ENCODE measurements around the gene PLXNA4.

DNA sequence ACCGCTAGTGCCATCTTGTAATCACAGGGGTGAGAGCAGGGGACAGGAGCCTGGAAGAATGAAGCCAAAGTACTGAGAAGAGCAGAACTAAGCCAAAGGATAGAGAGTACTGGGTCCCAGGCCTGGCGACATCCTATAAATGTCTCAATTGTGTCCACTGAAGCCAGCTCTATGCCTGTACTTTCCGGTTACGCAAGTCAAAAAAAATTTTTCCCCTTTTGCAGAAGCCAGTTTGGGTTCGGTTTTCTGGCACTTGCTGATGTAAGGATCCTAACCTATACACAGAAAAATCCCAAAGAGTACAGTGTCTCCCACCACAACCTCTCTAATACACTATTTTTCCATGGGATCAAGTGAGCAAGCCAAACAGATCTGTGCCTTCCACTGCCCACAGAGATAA, 61.1 kb downstream of the PLXNA4 start:
- TF ChIP-seq SIN3A (IDR thresholded peaks at IDR 0.05; ENCODE audit: borderline replicate concordance, insufficient read depth, low read length) (no peak), POLR2AphosphoS5 (IDR thresholded peaks at IDR 0.05; ENCODE audit: low read depth, low read length) (no peak), FOXP2 (optimal IDR thresholded peaks at IDR 0.05; ENCODE audit: borderline replicate concordance, extremely low read depth, extremely low read length, insufficient read depth) (no peak), TAF1 (IDR thresholded peaks at IDR 0.05; ENCODE audit: borderline replicate concordance, insufficient read depth, low read length) (no peak)
- TF ChIP-seq, protein P1, sequence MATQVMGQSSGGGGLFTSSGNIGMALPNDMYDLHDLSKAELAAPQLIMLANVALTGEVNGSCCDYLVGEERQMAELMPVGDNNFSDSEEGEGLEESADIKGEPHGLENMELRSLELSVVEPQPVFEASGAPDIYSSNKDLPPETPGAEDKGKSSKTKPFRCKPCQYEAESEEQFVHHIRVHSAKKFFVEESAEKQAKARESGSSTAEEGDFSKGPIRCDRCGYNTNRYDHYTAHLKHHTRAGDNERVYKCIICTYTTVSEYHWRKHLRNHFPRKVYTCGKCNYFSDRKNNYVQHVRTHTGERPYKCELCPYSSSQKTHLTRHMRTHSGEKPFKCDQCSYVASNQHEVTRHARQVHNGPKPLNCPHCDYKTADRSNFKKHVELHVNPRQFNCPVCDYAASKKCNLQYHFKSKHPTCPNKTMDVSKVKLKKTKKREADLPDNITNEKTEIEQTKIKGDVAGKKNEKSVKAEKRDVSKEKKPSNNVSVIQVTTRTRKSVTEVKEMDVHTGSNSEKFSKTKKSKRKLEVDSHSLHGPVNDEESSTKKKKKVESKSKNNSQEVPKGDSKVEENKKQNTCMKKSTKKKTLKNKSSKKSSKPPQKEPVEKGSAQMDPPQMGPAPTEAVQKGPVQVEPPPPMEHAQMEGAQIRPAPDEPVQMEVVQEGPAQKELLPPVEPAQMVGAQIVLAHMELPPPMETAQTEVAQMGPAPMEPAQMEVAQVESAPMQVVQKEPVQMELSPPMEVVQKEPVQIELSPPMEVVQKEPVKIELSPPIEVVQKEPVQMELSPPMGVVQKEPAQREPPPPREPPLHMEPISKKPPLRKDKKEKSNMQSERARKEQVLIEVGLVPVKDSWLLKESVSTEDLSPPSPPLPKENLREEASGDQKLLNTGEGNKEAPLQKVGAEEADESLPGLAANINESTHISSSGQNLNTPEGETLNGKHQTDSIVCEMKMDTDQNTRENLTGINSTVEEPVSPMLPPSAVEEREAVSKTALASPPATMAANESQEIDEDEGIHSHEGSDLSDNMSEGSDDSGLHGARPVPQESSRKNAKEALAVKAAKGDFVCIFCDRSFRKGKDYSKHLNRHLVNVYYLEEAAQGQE (IDR thresholded peaks at IDR 0.05; ENCODE audit: insufficient read depth in 1 of 2, low read depth in 2 of 2, low read length in 2 of 2): no peak
